ENCODE results near the gene PITHD1. TPM values are rescaled to one million over a fixed set of nuclear protein-coding genes. Genes with fewer than 3 reads are reported as not detected.
"Not testable (repeated sequence)": the region's sequence is repeated elsewhere in the genome, so short reads cannot be mapped to it uniquely, and the experiment has no call there.

PITHD1 gene, protein sequence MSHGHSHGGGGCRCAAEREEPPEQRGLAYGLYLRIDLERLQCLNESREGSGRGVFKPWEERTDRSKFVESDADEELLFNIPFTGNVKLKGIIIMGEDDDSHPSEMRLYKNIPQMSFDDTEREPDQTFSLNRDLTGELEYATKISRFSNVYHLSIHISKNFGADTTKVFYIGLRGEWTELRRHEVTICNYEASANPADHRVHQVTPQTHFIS
- total RNA-seq: 42.7 TPM
- long read RNA-seq, transcript PITHD1-201 (6 exons, 1,603 nt): major isoform, 17 of 23 reads
- long read RNA-seq, partial matches to known transcripts: 0 of 23 reads
- long read RNA-seq, other reads (novel, unspliced or antisense): 6 of 23 reads

DNA sequence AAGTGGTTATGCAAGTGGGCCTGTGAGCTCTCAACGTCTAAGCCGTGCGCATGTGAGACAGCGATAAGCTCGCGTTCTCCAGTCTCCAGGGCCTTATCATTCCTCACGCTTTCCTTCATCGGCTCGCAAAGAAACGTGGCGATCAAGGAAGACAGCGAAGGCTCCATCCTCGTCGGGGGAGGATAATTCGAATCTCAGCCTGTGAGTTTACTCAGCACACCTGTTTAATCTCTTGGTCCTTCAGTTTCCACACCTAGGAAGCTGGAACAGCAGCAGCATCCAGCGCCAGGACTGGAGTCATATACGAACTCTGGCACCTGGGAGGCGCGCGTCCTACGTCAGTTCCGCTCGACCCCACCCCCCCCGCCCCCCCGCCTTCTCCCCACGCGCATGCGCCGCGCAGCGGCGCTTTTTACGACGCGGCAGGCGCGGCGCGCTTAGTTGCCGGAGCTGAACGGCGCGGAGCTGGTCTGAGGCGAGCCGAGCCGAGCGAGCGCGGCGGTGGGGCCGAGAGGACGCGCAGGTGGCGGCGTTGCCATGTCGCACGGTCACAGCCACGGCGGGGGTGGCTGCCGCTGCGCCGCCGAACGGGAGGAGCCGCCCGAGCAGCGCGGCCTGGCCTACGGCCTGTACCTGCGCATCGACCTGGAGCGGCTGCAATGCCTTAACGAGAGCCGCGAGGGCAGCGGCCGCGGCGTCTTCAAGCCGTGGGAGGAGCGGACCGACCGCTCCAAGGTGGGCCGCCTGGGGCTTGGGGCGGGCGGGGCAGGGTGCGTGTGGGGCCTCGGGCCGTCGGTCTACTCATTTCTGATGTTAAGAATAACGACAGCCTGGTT is at the start of gene PITHD1:
Gene PITHD1 (plus strand): TSS at position 440 of the 836 bp plus-strand sequence. CDS start 98 bp downstream, at position 538.
- DNase-seq (ENCODE audit: missing footprints) (peak; percentile 92), ATAC-seq (peak; percentile 87)
- intact Hi-C loops (cut with DNase I): loop anchor here (1.0 kb wide), 1 partner anchor 142 kb away; no protein-coding TSS in a partner anchor

DNA sequence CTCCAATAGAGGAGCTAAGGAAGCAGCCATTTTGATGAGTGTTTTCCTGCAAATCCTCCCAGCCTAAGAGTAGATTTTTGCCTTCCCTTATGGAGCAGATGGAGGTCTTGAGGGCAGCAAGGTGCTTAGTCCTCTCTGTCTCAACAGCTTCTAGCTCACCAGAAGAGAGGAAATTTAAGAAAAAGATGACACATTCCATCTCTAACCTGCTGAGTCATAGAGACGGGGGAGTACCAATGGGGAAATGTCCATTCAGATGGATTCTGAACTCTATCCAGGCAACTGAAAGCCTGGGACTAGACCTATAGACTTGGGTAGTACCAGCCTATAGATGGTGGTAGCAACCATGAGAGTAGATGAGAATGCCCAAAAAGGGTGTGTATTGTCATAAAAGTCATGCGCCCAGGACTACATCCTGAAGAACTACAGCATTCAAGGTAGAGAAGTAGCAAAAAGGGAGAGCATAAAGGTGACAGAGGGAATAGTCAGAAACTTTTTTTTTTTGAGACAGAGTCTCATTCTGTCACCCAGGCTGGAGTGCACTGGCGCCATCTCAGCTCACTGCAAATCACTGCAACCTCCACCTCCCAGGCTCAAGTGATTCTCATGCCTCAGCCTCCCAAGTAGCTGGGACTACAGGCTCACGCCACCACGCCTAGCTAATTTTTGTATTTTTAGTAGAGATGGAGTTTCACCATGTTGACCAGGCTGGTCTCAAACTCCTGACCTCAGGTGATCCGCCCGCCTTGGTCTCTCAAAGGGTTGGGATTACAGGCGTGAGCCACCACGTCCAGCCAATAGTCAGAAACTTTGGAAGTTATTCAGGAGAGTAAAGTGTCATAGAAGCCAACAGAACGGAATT is 45.6 kb upstream of the PITHD1 start:
- ATAC-seq: no peak
- intact Hi-C loops (cut with DNase I): no loop called here

DNA sequence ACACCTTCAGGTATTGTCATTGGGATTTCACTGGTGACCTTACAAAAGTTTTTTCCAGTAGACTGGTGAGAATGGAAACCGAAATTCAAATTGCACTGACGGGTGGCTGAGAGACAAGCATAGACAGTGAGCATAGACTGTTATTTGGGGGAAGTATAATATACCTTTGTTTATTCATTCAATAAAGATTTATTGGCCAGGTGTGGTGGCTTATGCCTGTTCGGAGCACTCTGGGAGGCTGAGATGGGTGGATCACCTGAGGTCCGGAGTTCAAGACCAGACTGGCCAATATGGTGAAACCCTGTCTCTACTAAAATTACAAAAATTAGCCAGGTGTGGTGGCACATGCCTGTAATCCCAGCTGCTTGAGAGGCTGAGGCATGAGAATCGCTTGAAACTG is 44.9 kb upstream of the PITHD1 start:
- ATAC-seq; DNase-seq (ENCODE audit: missing footprints); intact Hi-C loops (cut with DNase I): not testable (repeated sequence)

More for the DNA sequence above, 45.6 kb upstream of the PITHD1 start:
- no peak for DNase-seq (ENCODE audit: missing footprints)

DNA sequence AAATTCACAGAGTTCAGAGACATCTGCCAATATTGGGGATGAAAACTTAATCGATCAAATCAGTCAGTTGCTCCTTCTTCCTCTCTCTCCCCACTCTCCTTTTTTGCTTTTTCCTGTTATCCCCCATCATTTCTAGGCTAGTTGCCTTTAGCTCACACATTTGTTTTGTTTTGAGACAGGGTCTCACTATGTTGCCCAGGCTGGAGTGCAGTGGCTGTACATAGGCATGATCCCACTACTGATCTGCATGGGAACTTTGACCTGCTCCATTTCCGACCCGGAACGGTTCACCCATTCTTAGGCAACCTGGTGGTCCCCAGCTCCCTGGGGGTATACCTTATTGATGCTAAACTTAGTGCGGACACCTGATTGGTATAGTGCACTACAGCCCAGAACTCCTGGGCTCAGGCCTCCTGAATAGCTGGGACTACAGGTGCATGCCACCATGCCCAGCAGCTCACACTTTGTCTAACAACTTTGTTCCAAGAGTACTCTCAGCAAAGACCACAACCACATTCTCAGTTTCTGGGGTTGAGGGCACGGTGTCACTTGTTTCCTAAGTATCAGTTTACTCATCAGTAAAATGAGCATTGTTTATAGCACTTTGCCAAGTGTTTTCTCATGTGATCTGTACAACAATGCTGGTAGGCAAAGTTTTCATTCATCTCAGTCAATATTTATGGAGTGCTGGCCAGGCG is 41.6 kb upstream of the PITHD1 start:
- intact Hi-C loops (cut with DNase I): no loop called here
- ATAC-seq (no peak), DNase-seq (ENCODE audit: missing footprints) (no peak)

DNA sequence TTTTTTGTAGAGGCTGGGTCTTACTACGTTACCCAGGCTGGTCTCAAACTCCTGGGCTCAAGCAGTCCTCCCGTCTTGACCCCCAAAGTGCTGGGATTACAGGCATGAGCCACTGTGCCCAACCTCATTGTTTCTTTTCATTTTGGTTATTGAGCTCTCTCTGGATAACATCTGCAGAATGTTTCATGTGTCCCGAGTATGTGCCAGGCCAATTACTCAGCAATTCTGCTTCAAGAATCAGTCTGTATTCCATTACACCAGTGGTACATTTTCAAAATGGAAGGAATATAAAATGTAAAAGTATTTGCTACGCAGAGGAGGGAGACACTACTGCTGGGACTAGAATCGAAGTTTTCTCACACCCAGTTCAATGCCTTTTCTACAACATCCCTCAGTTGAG is 36.6 kb upstream of the PITHD1 start:
- ATAC-seq (no peak), DNase-seq (ENCODE audit: missing footprints) (no peak)
- intact Hi-C loops (cut with DNase I): loop anchor here (5.0 kb wide), 1 partner anchor 49 kb away; the partner anchor contains the start of gene RPL11

DNA sequence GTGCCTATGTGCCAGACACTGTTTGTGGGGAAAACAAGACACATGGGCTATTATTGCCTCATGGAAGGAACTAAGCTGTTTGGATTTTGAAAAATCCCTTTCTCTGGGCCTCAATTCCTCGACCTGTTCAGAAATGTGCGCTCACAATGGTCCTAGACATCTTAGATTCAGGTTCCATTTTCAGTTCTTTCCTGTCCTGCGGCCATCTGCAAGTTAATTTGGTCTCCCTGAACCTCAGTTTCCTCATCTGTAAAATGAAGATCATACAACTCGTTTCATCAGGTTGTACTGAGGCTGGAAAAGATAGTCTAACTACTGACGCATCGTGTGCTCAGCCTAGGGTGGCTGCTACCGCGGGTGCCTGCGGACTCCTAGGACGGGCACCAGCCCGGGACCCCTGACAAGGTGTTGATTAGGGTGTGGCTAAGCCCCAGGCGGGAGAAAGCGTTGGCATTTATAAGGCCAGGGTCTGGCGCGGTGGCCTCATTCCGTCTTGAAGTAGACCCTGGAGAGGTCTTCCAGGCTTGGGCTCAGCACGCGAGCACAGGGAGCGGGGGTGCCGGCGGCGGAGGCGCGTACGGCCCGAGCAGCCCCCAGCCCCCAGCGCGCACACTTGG is 35.4 kb upstream of the PITHD1 start:
- intact Hi-C loops (cut with DNase I): loop anchor here (5.0 kb wide), 1 partner anchor 50 kb away; the partner anchor contains the start of gene RPL11
- ATAC-seq (peak; percentile 36), DNase-seq (ENCODE audit: missing footprints) (no peak)

DNA sequence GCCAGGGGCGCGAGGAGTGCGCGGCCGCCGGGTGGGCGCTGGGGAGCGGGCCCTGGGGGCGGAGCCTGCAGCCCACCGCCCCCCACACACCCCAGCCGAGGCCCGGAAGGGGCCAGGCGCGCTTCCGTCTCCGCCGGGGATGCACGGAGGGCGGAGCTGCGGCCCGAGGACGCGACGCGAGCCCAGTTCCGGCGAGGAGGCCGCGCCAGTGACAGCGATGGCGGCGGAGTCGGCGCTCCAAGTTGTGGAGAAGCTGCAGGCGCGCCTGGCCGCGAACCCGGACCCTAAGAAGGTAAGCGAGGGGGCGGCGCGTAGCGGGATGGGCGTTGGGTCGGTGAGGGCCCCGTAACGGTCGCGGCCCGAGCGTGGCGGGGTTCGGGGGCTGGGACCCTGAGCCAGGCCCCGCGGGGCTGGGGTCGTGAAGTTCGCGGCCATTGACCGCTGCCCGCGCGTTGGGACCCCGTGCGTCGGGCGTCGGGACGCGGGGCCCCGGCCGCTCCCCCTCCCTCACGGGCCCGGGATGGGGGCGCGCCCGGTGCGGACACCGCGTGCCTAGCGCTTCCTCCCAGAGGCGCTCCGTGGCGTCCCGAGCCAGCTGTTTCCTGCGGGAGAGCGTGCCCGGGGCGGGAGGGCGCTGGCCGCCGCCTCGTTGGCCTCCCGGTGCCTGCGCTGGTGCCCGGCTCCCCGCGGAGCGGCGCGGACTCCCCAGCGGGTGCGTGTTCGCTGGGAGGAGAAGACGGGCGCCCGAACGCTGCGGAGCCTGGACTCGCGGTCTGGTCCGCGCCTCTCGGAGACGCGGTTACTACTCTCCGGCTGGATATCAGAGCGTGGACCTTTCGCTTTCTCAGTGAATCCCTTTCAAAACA is 34.7 kb upstream of the PITHD1 start, which contains the start of gene ELOA:
Gene ELOA (plus strand): TSS at position 185 of the 866 bp plus-strand sequence. CDS start 33 bp downstream, at position 218.
- intact Hi-C loops (cut with DNase I): loop anchor here (5.0 kb wide), 1 partner anchor 51 kb away; the partner anchor contains the start of gene RPL11
- peak; percentile 92 for DNase-seq (ENCODE audit: missing footprints)
- ATAC-seq: peak; percentile 95

DNA sequence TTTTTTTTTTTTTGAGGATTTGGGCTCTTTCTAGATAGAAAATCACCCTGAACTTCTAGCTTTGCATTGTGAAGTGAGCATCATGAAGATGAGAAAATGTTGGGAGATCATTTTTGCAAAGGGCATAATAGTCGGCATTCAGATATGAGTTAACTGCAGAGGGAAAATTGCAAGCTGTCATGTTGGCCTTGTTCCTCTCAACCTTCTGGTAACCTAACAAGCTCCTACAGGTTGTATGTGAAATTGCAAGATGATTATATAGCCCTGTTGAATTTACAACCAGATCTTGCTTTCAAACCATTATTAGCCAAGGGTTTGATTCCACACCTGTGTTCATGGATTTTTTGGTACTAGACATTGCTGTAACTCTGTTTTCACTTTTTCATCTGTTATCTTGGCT is 32.7 kb upstream of the PITHD1 start:
- no peak for ATAC-seq
- intact Hi-C loops (cut with DNase I): no loop called here
- no peak for DNase-seq (ENCODE audit: missing footprints)

DNA sequence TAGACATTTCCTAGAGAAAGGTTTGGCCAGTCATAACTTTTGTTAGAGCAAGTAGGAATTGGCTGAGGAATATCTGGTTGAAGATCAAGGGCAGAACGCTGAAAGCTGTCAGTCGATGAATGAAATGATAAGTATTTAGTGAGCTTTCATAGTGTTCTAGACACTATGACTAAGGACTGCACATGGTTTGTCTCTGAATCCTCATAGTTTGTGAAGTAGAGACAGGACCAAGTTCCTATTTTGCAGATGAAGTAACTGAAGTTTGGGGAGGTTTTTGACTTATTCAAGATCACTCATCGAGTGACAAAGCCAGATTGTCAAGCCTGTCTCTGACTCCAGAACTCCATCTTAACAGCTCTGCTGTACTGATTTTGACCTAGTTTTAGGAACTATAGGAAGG is 30.2 kb upstream of the PITHD1 start:
- DNase-seq (ENCODE audit: missing footprints): no peak
- ATAC-seq: no peak
- intact Hi-C loops (cut with DNase I): no loop called here

DNA sequence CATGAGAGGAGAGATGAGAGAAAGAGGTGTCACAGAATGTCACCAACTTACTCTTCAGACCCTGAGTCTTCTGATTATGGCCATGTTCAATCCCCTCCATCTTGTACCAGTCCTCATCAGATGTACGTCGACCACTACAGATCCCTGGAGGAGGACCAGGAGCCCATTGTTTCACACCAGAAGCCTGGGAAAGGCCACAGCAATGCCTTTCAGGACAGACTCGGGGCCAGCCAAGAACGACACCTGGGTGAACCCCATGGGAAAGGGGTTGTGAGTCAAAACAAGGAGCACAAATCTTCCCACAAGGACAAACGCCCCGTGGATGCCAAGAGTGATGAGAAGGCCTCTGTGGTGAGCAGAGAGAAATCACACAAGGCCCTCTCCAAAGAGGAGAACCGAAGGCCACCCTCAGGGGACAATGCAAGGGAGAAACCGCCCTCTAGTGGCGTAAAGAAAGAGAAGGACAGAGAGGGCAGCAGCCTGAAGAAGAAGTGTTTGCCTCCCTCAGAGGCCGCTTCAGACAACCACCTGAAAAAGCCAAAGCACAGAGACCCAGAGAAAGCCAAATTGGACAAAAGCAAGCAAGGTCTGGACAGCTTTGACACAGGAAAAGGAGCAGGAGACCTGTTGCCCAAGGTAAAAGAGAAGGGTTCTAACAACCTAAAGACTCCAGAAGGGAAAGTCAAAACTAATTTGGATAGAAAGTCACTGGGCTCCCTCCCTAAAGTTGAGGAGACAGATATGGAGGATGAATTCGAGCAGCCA is 27.0 kb upstream of the PITHD1 start:
- intact Hi-C loops (cut with DNase I): no loop called here
- peak; percentile 32 for ATAC-seq
- no peak for DNase-seq (ENCODE audit: missing footprints)

DNA sequence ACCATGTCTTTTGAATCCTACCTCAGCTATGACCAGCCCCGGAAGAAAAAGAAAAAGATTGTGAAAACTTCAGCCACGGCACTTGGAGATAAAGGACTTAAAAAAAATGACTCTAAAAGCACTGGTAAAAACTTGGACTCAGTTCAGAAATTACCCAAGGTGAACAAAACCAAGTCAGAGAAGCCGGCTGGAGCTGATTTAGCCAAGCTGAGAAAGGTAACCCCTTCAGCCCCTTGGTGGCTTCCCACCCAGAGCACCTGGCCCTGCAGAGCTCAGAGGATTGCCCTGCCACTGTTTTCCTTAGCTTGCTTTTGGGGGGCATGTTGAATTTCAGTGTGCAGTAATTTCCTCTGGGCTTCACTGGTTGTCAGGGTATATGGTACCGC is 26.4 kb upstream of the PITHD1 start:
- DNase-seq (ENCODE audit: missing footprints) (no peak), ATAC-seq (no peak)
- intact Hi-C loops (cut with DNase I): no loop called here

DNA sequence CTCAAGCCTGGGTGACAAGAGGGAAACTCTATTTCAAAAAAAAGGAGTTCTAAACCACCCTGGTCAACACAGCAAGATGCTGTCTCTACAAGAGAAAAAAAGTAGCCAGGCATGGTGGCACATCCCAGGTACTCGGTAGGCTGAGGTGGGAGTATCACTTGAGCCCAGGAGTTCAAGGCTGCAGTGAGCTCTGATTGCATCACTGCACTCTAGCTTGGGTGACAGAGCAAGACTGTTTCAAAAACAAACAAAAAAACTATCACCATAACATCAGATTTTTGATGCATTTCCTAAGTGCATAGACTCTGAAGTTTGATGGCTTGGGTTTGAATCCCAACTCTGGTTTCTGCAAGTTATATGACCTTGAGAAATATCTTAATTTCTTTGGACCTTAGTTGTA is 25.3 kb upstream of the PITHD1 start:
- intact Hi-C loops (cut with DNase I): no loop called here
- DNase-seq (ENCODE audit: missing footprints) (no peak), ATAC-seq (no peak)

DNA sequence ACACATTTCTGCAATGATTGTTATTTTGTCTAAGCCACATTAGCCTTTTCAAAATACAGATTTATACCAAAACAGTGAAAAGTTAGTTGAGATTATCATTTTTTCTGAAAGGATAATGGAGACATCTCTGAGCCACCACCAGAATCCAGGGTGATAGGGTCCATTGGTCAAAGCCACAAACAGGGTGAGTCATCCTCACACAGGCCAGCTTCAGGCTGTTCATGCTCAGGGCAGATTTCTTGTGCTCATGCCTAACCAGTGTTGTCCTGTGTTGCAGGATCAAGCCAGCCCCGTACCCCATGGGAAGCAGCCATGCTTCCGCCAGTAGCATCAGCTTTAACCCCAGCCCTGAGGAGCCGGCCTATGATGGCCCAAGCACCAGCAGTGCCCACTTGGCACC is 21.5 kb upstream of the PITHD1 start:
- no peak for ATAC-seq
- DNase-seq (ENCODE audit: missing footprints): no peak
- intact Hi-C loops (cut with DNase I): no loop called here

DNA sequence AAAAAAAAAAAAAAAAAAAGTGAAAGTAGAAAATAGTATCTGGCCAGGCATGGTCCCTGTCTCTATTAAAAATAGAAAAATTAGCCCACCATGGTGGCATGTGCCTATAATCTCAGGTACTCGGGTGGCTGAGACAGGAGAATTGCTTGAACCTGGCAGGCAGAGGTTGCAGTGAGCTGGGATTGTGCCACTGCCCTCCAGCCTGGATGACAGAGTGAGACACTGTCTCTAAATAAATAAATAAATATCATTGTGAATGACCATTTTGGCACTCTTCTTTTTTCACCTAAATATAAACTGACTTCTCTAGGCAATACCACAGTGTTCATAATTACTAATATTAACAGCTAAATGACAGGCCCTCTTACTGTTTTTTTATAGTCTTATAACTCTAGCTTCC is 20.4 kb upstream of the PITHD1 start:
- intact Hi-C loops (cut with DNase I): no loop called here
- DNase-seq (ENCODE audit: missing footprints) (no peak), ATAC-seq (no peak)

DNA sequence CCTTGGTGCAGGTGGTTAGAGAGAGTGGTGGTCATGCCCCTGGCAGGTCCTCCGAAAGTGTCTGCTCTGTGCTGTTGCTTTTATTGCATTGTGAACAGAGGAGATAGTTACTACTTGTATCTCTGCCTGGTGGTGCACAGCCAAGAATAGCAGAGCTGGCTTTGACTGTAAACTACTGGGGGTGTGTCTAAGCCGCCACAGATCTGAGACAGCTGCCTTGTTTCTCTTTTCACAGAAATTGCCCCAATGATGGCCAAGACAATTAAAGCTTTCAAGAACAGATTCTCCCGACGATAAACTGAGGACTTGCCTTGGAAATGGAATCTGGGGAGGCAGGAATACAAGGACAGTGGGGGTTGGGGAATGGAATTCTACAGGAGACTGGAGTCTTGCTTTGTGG is 18.9 kb upstream of the PITHD1 start:
- ATAC-seq: peak; percentile 69
- intact Hi-C loops (cut with DNase I): no loop called here

DNA sequence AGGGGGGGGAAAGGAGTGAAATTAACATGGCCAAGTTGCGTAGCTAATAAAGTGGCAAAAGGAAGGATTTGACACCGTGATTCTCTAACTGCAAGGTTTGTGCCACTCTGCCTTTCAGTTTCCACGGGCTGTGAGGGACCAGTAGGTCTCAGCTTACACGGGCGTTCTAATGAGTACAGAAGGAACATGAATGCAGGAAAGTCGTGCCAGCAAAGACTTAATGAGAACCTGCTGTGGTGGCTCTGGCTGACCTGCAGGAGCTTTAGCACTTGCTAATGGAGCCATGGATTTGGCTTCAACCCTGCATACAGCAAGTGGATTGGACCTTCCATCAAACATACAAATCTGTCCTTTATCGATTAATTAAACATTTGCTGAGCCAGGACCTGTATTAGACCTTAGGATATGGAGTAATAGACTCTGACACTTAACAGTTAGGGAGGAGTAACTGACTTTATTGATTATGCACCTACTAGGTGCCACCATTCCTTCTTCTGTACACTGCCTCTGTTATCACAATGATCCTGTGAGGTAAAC is 15.1 kb upstream of the PITHD1 start:
- intact Hi-C loops (cut with DNase I): no loop called here
- DNase-seq (ENCODE audit: missing footprints) (no peak), ATAC-seq (no peak)

More for the DNA sequence above, 18.9 kb upstream of the PITHD1 start:
- no peak for DNase-seq (ENCODE audit: missing footprints)

Data from Right ventricle myocardium inferior (tissue), 1 donor.